ENCODE data around the gene GJD2.

The GJD2 gene

DNA sequence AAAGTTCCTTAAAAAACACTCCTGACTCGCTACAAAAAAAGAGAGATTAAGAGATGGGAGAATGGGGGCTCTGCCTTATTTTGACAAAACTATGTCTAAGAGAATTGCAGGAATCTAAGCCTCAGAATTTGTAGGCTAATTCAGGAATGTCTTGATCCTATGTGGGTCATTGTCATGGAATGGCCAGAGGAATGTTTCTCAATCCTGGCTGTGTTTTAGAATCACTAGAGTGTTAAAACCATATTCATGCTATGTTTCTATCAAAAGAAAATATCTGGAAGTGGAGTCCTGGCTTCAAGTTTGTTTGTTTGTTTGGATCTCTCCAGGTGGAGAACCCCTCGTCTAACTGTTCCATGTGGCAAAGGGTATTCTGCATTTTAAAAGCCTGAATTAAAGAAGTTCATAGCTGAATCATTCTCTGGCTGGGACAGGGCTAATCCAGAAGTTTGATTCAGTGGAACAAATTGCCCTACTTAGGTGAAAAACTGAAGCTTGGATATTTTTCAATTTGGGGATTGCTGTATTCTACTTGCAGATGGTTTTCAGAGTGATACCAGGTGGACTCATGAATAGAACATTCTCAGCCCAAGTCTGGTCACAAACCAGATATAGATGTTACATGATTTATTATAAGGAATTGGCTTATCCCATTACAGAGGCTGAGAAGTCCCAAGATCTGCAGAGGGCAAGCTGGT, 28.2 kb downstream of the GJD2 start:
- H3K4me3 ChIP-seq (ENCODE audit: low read depth, low read length): no peak overlapping the region

DNA sequence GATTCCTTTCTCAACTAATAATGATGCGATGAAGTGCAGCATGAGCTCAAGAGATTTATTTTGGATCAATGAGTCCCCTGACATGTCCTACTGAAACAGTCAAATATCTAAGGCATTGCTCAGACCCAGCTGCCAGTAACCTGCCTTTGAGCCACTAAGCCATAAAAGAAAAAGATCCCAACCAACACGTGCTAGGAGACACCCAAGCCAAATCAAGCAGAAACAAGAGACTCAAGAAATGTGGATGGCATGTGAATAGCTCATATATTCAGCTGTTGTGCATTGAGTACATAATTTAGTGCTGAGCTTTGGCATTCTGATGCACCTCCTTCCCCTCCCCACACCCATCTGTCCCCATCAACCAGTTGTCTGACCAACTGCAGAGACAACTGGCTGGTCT, 29.2 kb downstream of the GJD2 start:
- no peak overlapping the region for H3K4me3 ChIP-seq (ENCODE audit: low read depth, low read length)

DNA sequence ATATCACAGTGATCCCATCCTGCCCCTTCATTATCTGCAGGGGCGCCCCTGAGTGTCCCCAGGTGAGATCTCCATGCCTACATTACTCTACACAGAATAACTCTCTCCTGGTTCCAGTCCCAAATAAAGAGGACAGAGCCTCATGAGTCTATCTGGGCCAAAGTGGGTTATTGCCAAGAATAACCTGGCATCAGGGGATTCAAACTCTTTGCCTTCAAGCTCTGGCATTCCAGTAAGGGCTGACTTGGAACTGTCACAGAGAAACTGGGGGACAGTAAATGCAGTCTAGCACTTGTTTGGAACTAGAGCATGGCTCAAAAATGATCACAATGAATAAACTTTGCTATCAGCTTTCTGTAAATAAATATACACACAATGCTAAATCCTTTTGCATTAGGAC, 30.3 kb downstream of the GJD2 start:
- H3K4me3 ChIP-seq (ENCODE audit: low read depth, low read length): no peak overlapping the region

DNA sequence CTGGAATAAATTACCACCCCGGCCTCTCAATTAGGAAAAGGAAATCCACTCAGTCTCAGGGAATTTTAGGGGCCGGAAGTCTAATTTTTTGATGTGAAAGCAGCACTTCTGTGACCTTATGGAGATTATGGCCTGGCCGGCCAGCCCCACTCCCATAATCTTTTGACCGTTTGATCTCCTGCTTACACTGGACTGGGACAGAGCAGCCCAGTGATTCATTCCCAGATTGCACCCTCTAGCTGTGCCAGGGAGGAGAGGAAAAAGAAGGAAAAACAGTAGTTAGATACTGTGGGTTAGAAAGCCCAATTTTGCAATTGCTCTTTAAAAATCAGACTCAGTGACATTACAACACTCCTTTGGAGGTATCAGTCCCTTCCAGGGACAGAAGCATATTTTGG, 32.4 kb downstream of the GJD2 start:
- H3K4me3 ChIP-seq (ENCODE audit: low read depth, low read length): no peak overlapping the region

DNA sequence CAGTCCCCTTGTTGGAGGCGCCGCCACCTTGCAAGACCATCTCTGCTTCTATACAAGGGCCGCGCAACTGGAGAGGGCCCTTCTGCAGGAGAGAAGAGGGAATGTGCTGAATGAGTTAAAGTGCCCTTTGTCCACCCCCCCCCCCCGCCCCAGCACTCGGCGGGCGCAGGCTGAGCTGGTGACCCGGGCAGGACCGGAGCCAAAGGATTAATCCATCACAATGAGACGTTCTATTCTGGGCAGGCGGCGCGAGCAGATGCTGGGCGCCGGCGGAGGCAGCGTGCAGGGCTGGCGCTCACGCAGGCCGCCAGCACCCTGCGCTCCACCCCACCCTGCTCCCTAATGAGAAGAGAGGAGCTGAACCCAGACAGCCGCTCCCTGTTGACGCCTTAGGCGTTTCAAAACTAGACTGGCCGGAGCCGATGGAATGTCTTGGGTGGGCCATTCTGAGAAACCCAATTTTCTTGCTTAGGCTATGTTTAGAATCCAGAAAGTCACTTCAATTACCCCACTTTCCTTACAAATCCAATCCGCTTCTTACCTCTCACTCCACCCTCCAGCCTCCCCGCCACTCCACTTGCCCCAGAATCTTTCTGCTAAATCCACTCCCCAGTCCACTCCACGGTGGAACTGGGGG, 32.9 kb downstream of the GJD2 start:
- H3K4me3 ChIP-seq (ENCODE audit: low read depth, low read length): no peak overlapping the region

DNA sequence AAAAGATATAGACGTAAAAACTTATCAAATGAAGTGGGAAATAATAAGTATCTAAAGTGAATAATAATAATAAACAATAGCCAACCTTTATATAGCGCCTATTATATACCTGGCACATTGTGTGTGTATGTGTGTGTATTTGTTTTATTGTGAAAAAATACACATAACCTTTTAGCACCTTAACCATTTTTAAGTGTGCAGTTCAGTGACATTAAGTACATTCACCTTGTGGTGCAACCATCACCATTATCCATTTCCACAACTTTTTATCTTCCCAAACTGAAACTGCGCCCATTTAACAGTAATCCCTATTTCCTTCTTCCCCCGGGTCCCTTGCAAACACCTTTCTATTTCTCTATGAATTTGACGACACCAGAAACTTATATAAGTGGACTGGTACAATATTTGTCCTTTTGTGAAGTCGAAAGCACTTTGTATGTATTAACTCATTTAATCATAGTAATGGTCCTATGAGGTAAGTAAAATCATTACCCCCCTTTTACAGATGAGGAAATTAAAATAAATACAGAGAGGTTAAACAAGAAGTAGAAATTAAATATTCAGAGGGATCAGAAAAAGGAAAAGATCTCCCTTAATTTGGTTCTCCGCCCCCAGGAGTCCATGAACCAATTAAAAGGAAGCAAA, 33.5 kb downstream of the GJD2 start:
- H3K4me3 ChIP-seq (ENCODE audit: low read depth, low read length): no peak overlapping the region

DNA sequence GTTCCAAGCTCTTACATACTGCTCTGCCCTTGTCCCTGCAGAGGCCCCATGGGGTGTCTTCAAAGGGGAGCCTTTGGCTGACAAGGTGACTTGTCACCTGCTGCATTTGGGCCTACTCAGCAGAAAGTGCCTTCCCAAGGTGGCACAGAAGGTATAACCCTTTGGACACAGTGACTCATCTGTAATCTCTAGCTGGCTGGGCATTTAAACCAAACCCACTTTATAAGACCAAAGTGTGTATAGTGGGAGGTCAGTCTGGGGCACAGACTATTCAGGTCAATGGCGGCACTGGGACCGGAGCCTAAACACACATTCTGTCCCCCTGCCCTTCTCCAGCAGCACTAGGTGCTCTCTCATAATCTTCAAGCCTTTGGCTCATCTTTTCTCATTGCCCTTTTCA, 35.1 kb downstream of the GJD2 start:
- H3K4me3 ChIP-seq (ENCODE audit: low read depth, low read length): no peak overlapping the region

DNA sequence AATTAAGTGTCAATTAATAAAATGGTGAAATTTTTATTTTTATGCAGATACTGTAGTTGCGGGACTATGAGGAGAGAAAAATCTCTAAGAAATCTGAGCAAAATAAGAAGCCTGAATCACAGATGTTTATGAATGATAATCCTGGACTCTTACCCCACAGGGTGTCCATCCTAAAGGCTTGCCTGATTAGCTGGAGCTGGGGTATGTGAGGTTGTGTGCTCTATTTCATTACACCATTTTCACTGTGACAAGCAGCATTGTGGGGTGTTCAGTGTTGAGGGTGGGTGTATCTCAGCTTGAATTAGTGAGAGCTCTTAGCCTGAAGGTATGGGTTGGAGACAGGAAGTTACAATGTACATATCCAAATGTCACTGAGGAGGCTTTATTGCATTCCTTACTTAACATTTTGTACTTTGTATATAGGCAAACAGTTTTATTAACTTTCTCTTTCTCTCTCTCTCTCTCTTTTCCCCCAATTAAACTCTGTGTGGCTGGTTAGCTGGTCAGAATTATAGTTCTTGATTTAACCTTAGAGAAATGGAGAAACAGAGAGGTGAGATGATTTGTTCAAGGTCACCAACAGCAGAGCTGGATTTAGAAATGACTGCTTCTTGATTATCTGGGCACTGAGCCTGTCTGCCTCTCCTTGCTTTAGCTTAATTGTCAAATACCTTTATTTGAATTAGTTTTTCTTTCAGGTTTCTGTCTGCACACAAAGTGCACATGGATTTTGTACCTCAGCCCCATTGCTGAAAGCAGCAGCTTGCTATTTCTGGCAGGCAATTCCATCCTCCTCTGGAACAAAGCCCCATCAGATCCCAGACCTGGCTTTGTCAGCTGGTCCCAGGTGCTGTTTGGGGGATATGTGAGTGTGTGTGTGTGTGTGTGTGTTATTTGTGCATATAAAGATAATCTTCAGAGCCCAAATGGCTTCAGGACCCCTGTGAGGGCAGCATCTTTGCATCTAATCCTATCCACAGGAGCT, 35.8 kb downstream of the GJD2 start:
- no peak overlapping the region for H3K4me3 ChIP-seq (ENCODE audit: low read depth, low read length)

DNA sequence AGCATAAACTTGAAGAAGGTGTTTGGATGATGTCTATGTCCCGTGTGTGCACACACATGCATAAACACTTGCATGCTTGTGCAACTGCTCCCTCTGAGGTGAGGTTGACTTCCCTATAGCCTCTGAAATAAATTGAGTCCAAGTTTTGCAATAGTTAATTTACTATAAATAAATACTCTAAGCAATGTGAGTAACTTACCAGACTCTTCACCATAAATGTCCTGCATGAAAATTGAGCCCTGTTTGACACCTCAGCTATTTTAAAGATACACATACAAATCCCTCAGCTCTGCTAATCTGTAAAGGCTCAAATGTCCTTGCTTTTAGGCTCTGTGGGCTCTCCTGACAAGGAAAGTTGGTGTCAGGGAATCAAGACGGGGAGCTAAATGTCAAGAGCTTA, 37.1 kb downstream of the GJD2 start:
- H3K4me3 ChIP-seq (ENCODE audit: low read depth, low read length): no peak overlapping the region

DNA sequence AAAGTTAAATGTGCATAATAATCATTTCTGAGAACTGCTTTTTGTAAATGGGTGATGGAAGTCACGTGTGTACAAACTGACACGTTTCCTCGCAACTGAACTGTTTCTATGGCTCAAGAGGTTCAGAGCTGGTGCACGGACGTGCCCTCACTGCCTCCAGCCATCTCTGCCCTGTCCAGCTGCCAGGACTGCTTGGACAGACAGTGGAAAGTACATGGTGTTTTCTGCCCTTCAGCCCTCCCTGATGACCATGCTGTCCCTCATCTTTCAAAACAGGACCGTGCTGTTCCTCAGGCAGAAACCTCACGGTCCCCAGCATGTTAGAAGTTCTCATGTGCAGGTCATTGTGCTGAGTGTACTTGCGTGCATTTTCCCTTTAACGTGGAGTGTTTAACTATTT, 38.7 kb downstream of the GJD2 start:
- H3K4me3 ChIP-seq (ENCODE audit: low read depth, low read length): no peak overlapping the region

DNA sequence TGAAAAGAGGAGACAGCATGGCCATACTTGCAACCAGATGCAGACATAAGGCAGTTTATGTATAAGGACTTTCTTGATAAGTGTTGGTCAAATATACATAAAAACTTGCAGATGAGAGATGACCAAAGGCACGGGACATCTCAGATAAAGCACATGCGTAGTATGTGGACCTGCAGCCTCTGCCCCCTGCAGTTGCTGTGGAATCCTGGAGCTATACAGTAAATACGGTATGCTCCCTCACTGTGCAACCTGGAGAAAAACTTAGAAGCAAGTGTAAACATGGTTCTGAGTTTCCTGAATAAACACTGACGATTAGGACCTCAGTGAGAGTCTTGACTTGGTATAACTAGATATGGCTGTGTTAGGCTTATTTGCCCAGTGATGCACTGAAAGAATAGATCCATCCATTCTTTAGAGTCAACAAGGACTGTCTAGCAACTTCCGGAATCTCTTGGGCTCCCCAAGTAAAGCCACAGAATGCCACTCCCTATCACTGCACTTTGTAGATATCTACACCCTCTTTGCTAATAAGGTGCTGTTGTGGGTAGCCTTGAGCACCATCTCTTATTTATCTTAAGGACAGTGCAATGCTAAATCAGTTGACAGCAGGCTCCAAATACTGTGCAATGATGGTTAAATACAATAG, 40.2 kb downstream of the GJD2 start:
- no peak overlapping the region for H3K4me3 ChIP-seq (ENCODE audit: low read depth, low read length)

DNA sequence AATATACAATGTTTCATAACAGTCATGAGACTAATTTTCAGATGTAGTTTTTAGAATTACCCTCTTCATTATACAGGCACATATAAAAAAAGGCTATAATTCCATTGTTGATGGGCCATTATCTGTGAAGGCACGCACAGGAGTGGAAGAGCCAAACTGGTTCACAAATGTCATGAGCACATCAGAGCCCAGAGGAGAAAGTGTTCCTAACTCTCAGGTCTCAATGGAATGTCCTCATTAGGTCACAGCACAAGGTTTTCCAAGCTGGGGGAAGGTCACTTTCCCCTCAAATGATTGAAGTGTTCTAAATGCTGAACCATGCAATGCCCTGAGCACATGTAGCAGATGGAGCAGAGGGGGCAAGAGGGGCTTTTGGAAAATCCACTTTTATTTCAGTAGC, 41.2 kb downstream of the GJD2 start:
- H3K4me3 ChIP-seq (ENCODE audit: low read depth, low read length): no peak overlapping the region

DNA sequence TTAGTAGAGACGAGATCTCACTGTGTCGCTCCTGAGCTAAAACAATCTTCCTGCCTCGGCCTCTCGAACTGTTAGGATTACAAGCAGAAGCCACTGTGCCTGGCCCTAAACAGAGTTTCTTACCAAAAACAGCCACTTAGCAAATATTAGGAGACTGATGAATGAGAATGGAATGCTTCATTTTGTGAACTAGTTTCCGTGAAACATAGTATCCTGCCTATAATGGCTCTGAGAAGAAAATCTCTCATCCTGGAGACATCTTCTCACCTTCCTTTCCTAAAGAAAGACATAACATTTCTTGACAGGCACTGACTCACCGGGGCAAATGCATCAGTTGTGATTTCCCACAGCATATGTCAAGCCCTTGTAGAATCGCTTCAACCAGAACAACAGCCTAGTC, 44.9 kb downstream of the GJD2 start:
- no peak overlapping the region for H3K4me3 ChIP-seq (ENCODE audit: low read depth, low read length)

DNA sequence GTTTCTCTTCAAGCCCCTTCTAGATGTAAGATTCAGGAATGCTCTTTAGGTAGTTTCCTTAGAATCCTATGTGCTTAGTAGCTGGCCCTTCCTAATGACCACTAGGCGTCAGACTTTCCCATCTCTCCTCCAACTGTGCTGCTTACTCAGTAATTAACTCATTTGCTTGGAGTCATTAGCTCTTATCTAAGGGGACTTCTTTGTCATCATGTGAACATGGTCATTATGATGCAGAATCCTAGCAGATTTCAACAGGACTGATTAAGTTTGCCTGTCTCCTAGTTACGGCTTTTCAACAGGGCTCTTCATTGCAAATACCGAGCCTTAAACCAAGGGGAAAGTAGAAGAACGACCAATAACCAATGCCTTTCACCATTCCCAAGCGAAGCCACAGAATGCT, 46.4 kb downstream of the GJD2 start:
- no peak overlapping the region for H3K4me3 ChIP-seq (ENCODE audit: low read depth, low read length)

DNA sequence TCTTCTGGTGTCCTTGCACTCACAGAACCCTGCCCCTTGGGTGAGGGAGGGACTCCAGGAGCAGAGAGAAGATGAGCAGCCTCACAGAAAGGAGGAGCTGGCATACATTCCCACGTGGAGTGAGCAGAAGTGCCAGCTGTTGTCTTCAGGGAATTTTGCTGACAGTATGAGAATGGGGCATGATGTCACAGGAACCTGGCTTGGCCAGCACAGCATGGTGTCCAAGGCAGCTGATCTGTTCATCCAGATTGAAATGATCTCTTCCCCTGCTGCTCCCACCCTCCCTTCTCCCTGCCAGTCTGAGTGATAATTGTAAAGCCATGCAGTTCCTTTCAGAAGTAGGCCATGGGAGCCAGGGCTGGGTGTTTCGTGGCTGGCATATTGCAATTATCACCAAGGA, 53.3 kb downstream of the GJD2 start:
- H3K4me3 ChIP-seq (ENCODE audit: low read depth, low read length): no peak overlapping the region

All from iPS-11a (cell line).